SH-SY5Y (cell line): ENCODE measurements around the gene SDK1.

Source experiments
- GATA2 ChIP-seq: IDR thresholded peaks from 2 replicates; pipeline ENCODE4 v1.6.1; 2011; ENCODE audit warnings: mild to moderate bottlenecking, low read depth, low read length
- GATA3 ChIP-seq: IDR thresholded peaks from 2 replicates; pipeline ENCODE4 v1.6.1; 2011; ENCODE audit warnings: low read depth, mild to moderate bottlenecking, low read length, moderate library complexity

DNA sequence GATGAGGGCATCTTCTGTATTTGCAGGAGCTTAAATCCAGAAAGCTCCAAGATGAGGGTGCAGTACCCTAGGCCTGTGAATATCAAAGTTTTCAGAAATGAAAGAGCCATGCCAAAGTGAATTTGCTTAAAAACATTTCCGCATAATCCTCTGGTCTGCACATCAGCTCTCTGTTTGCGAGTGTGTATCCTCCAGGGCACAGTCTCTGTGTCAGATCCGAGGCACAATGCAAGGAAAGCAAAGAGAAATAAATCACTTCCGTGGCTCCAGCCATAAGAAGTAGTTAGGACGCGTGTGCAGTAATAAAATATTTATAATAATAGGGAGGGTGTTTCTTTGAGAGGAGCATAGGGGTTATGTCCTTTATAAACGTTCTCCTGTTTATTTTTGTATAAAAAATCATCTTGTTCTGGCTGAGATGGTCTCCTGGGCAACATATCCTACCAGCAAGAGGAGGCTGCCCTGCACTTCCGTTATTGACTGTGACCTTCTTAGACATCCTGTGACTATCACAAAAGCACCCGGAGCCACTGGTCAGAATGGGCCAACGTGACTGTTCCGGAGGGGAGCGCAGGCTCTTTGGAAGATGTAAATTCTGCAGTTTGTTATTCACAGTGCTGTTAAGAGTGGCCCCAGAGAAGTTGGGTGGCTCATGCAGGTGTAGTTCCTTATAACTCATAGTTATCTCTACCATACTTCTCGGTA is 713.4 kb downstream of the SDK1 start:
- TF ChIP-seq GATA2: no peak
- no peak for TF ChIP-seq GATA3
